ENCODE data around the gene PTCD2.

The PTCD2 gene
- total RNA-seq = 2.0 to 16.4 (median 8.6) reads per million in 18 experiments

- DNase-seq = peak; percentile 98
Measured at GRCh38 chr5:72319976-72320752, at the start of gene PTCD2, which contains the start of gene MRPS27. TSS of gene PTCD2 (plus strand) at chr5:72320373. CDS start at chr5:72320383, 10 bp downstream. TSS of gene MRPS27 (minus strand) at chr5:72320240. CDS start at chr5:72320221, 19 bp downstream.

- no peak for DNase-seq
Measured at GRCh38 chr5:72271702-72272101, 48.5 kb upstream of the PTCD2 start.

GRCh38 chr5:72272398-72272797, 47.8 kb upstream of the PTCD2 start:
- DNase-seq = no peak

GRCh38 chr5:72273547-72273946, 46.6 kb upstream of the PTCD2 start:
- DNase-seq = no peak

- DNase-seq = no peak
Measured at GRCh38 chr5:72276219-72276752, 43.9 kb upstream of the PTCD2 start.

- no peak for DNase-seq
Measured at GRCh38 chr5:72280581-72281069, 39.5 kb upstream of the PTCD2 start.

GRCh38 chr5:72281430-72281763, 38.8 kb upstream of the PTCD2 start:
- no peak for DNase-seq

GRCh38 chr5:72281764-72282499, 38.2 kb upstream of the PTCD2 start:
- no peak for DNase-seq

GRCh38 chr5:72282878-72283277, 37.3 kb upstream of the PTCD2 start:
- no peak for DNase-seq

GRCh38 chr5:72283358-72283757, 36.8 kb upstream of the PTCD2 start:
- DNase-seq = no peak

- DNase-seq = peak; percentile 38 to 65
Measured at GRCh38 chr5:72284559-72285423, 35.4 kb upstream of the PTCD2 start.

GRCh38 chr5:72285424-72285821, 34.8 kb upstream of the PTCD2 start:
- no peak for DNase-seq

- DNase-seq = no peak
Measured at GRCh38 chr5:72286798-72287197, 33.4 kb upstream of the PTCD2 start.

- DNase-seq = no peak
Measured at GRCh38 chr5:72288924-72289323, 31.2 kb upstream of the PTCD2 start.

- no peak for DNase-seq
Measured at GRCh38 chr5:72290356-72291133, 29.6 kb upstream of the PTCD2 start.

- no peak for DNase-seq
Measured at GRCh38 chr5:72291601-72292000, 28.6 kb upstream of the PTCD2 start.

- DNase-seq = no peak
Measured at GRCh38 chr5:72292411-72292810, 27.8 kb upstream of the PTCD2 start.

- no peak for DNase-seq
Measured at GRCh38 chr5:72293495-72294055, 26.6 kb upstream of the PTCD2 start.

- DNase-seq = no peak
Measured at GRCh38 chr5:72294473-72294872, 25.7 kb upstream of the PTCD2 start.

GRCh38 chr5:72295539-72295938, 24.6 kb upstream of the PTCD2 start:
- DNase-seq = no peak

- DNase-seq = no peak
Measured at GRCh38 chr5:72296256-72296655, 23.9 kb upstream of the PTCD2 start.
